ENCODE results near the gene PRRX2.

PRRX2 gene

DNA sequence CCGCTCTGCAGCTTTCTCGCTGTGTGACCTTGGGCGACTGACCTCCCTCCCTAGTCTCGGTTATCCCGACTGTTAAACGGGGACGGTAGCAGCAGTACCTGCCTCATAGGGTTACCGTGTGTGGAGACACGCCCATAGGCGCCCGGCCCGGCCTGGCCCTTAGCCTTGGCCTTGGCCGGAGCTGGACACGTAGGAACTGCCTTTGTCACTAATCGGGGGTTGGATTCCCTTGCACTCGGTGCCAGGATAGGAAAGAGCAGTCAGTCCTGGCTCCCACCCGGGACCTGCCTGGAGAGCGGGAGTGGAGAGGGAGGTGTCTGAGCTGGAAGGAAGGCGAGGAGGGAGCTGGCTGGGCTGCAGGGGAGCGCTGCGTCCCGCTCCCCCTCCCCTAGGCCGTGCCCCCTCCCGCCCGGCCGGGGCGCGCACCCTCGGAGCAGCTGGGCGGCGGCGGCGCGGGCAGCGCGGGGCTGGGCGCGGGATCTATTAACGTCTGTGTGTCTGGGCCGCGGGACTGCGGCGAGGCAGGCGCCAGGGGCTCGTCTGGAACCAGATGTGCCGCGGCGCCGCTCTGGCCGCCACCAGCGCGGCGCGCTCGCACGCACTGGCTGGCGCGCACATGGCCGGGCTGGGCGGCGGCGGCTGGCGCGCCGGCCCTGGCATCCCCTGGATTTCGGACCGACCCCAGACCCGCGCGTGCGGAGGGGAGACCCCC, 31.7 kb downstream of the PRRX2 start:
- Histone ChIP-seq H3K4me1 (ENCODE audit: control insufficient read depth, low read length) (no peaks in the 10 kb centered on the region), H4K20me1 (ENCODE audit: control insufficient read depth, insufficient read depth, low read depth, low read length) (no peaks in the 10 kb centered on the region), H3K9me2 (replicated peaks; ENCODE audit: control insufficient read depth, low read length) (no peaks in the 10 kb centered on the region), H3F3A (ENCODE audit: control insufficient read depth, insufficient read depth) (no peaks in the 10 kb centered on the region), H3K4me2 (ENCODE audit: low read length) (no peak overlapping the region), H3K9me3 (ENCODE audit: control insufficient read depth, insufficient read depth, low read length) (no peaks in the 10 kb centered on the region), H3K27me3 (ENCODE audit: control insufficient read depth, low read length) (no peaks in the 10 kb centered on the region), H3K36me3 (ENCODE audit: control insufficient read depth, low read length) (no peaks in the 10 kb centered on the region), H3K4me3 (ENCODE audit: low read length) (no peak overlapping the region), H3K27ac (ENCODE audit: low read depth, low read length) (no peak overlapping the region), H3K79me2 (ENCODE audit: control insufficient read depth, low read length) (no peaks in the 10 kb centered on the region)
- no peak for TF ChIP-seq EZH2phosphoT487 (IDR thresholded peaks at IDR 0.05; ENCODE audit: borderline replicate concordance, low read length)
- TF ChIP-seq, protein P1, sequence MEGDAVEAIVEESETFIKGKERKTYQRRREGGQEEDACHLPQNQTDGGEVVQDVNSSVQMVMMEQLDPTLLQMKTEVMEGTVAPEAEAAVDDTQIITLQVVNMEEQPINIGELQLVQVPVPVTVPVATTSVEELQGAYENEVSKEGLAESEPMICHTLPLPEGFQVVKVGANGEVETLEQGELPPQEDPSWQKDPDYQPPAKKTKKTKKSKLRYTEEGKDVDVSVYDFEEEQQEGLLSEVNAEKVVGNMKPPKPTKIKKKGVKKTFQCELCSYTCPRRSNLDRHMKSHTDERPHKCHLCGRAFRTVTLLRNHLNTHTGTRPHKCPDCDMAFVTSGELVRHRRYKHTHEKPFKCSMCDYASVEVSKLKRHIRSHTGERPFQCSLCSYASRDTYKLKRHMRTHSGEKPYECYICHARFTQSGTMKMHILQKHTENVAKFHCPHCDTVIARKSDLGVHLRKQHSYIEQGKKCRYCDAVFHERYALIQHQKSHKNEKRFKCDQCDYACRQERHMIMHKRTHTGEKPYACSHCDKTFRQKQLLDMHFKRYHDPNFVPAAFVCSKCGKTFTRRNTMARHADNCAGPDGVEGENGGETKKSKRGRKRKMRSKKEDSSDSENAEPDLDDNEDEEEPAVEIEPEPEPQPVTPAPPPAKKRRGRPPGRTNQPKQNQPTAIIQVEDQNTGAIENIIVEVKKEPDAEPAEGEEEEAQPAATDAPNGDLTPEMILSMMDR (IDR thresholded peaks at IDR 0.05; ENCODE audit: low read depth, low read length, poor library complexity, severe bottlenecking), result no peak

DNA sequence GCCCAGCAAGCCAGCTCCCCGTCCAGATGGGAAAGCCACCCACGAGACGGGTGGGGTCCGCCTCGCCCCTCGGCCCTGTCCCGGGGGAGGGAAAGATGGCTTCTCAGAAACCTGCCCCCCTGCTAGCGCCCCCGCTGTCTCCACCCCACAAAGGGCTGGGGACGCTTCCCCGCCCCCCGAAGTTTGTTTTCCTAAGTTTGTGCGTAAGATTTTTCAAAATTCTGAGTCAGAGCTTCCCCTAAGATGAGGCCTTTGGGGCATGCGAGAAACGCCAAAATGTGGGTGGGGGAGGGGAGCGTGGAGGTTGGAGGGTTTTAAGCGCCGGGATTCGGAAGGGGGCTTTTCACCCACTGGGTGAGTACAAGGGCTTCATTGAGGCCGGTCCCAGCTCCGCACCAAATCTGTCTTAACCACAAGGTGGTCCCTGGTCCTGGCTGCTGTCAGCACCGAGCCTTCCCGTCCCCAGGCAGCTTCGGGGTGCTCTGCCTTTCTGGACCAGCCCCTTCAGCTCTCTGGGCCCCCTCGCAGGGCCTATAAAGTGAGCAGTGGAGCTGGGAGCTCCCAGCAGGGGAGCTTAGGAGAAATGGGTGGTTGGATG, 32.3 kb downstream of the PRRX2 start:
- Histone ChIP-seq H3K79me2 (ENCODE audit: control insufficient read depth, low read length) (no peaks in the 10 kb centered on the region), H3F3A (ENCODE audit: control insufficient read depth, insufficient read depth) (no peaks in the 10 kb centered on the region), H3K27me3 (ENCODE audit: control insufficient read depth, low read length) (no peaks in the 10 kb centered on the region), H4K20me1 (ENCODE audit: control insufficient read depth, insufficient read depth, low read depth, low read length) (no peaks in the 10 kb centered on the region), H3K27ac (ENCODE audit: low read depth, low read length) (no peak overlapping the region), H3K4me1 (ENCODE audit: control insufficient read depth, low read length) (no peaks in the 10 kb centered on the region), H3K36me3 (ENCODE audit: control insufficient read depth, low read length) (no peaks in the 10 kb centered on the region), H3K4me3 (ENCODE audit: low read length) (no peak overlapping the region), H3K9me2 (replicated peaks; ENCODE audit: control insufficient read depth, low read length) (no peaks in the 10 kb centered on the region), H3K4me2 (ENCODE audit: low read length) (no peak overlapping the region), H3K9me3 (ENCODE audit: control insufficient read depth, insufficient read depth, low read length) (no peaks in the 10 kb centered on the region)
- TF ChIP-seq, protein P1 (IDR thresholded peaks at IDR 0.05; ENCODE audit: low read depth, low read length, poor library complexity, severe bottlenecking), result no peak

DNA sequence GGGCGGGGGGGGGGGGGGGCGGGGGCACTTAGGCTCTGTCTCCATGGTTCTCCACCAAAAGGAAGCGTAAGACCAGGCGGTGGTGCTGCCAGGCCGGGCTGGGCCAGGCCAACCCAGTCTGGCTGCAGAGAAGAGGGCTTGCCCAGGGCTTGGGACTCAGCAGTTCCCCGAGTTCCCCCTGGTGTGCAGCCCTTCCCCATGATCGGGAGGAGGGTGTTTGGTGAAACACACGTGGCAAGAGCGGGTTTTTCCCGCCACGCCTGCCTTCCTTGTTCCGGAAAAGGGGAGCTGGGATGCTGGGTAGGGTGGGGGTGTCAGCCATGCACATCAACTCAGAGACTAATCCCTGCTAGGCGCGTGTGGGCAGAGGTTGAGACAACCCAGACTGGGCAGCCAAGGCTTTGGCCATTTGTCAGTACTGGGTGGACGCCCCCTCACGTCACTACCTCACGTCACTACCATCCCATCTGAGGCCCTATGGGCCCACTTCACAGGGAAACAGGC, 32.9 kb downstream of the PRRX2 start:
- Histone ChIP-seq H3K79me2 (ENCODE audit: control insufficient read depth, low read length) (no peaks in the 10 kb centered on the region), H3K27me3 (ENCODE audit: control insufficient read depth, low read length) (no peaks in the 10 kb centered on the region), H3F3A (ENCODE audit: control insufficient read depth, insufficient read depth) (no peaks in the 10 kb centered on the region)

More for the DNA sequence above, 32.9 kb downstream of the PRRX2 start:
- no peaks in the 10 kb centered on the region for H3K9me3 ChIP-seq (ENCODE audit: control insufficient read depth, insufficient read depth, low read length)
- H3K4me1 ChIP-seq (ENCODE audit: control insufficient read depth, low read length), result no peaks in the 10 kb centered on the region
- H4K20me1 ChIP-seq (ENCODE audit: control insufficient read depth, insufficient read depth, low read depth, low read length), result no peaks in the 10 kb centered on the region
- H3K4me3 ChIP-seq (ENCODE audit: low read length), result no peak overlapping the region
- no peaks in the 10 kb centered on the region for H3K9me2 ChIP-seq (replicated peaks; ENCODE audit: control insufficient read depth, low read length)
- no peak overlapping the region for H3K27ac ChIP-seq (ENCODE audit: low read depth, low read length)
- TF ChIP-seq EZH2phosphoT487 (IDR thresholded peaks at IDR 0.05; ENCODE audit: borderline replicate concordance, low read length), result no peak
- TF ChIP-seq, protein P1 (IDR thresholded peaks at IDR 0.05; ENCODE audit: low read depth, low read length, poor library complexity, severe bottlenecking), result no peak
- no peak overlapping the region for H3K4me2 ChIP-seq (ENCODE audit: low read length)
- no peaks in the 10 kb centered on the region for H3K36me3 ChIP-seq (ENCODE audit: control insufficient read depth, low read length)

Data from DOHH2 (cell line).